Measurements from ENCODE around the gene EHD3. TPM values are rescaled to one million over a fixed set of nuclear protein-coding genes. Genes with fewer than 3 reads are reported as not detected.

Gene EHD3
- total and polyA plus RNA-seq, 2 experiments from 2014 or later, result 12.3 to 17.6 TPM

DNA sequence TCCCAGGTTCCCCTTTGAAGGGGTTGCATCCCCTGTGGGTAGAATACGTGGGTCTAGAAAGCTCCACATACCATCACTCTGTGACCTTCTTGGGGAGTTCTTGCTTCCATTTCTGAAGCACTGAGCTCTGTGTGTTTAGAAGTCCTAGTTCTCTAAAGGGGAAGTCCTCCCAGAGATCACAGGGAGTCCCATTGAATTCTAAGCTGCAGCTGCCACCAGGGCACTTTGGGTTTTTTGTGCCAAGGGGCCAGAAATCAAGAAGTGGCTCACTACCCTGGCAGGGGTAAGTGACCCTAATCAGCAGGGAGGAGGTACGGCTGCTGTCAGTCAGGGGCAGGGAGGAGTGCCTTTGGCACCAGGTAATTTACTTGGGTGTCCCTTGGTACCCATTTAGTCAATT, 70.9 kb downstream of the EHD3 start:
- Histone ChIP-seq H3K4me3 (no peak overlapping the region), H3K4me1 (ENCODE audit: low read depth) (peaks cover 5% of the 10 kb centered on the region), H3K27me3 (no peaks in the 10 kb centered on the region), H3K27ac (no peak overlapping the region), H3K36me3 (no peaks in the 10 kb centered on the region), H3K9me3 (ENCODE audit: low read depth) (no peaks in the 10 kb centered on the region)
- TF ChIP-seq, protein P1, sequence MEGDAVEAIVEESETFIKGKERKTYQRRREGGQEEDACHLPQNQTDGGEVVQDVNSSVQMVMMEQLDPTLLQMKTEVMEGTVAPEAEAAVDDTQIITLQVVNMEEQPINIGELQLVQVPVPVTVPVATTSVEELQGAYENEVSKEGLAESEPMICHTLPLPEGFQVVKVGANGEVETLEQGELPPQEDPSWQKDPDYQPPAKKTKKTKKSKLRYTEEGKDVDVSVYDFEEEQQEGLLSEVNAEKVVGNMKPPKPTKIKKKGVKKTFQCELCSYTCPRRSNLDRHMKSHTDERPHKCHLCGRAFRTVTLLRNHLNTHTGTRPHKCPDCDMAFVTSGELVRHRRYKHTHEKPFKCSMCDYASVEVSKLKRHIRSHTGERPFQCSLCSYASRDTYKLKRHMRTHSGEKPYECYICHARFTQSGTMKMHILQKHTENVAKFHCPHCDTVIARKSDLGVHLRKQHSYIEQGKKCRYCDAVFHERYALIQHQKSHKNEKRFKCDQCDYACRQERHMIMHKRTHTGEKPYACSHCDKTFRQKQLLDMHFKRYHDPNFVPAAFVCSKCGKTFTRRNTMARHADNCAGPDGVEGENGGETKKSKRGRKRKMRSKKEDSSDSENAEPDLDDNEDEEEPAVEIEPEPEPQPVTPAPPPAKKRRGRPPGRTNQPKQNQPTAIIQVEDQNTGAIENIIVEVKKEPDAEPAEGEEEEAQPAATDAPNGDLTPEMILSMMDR (IDR thresholded peaks at IDR 0.05; ENCODE audit: low read depth, low read length), result no peak
- DNase-seq (ENCODE audit: low read depth in 1 of 2, low spot score in 1 of 2), result no peak

DNA sequence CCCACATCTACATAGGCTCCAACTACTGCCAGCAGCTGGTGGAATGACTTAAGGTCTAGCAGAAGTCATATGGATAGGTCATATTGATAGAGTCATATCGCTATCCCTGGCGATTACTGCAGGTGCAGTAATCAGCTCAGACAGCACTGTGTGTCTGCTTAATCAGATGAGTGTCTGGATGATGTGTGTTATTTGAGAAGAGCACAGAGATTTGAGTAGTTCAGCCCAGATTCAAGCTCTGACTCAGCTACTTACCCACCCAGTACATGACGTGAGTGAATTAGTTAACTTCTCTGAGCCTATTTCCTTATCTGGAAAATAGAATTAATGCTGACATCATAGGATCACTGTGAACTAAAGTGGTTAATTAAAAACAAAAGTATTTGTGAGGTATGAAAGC, 78.9 kb downstream of the EHD3 start:
- no peaks in the 10 kb centered on the region for H3K36me3 ChIP-seq
- no peaks in the 10 kb centered on the region for H3K4me1 ChIP-seq (ENCODE audit: low read depth)
- TF ChIP-seq, protein P1 (IDR thresholded peaks at IDR 0.05; ENCODE audit: low read depth, low read length), result no peak
- no peaks in the 10 kb centered on the region for H3K27me3 ChIP-seq
- H3K4me3 ChIP-seq, result no peak overlapping the region
- peak in 1 of 2 donors; percentile 47 for DNase-seq (ENCODE audit: low read depth in 1 of 2, low spot score in 1 of 2)
- no peak overlapping the region for H3K27ac ChIP-seq
- H3K9me3 ChIP-seq (ENCODE audit: low read depth), result no peaks in the 10 kb centered on the region

DNA sequence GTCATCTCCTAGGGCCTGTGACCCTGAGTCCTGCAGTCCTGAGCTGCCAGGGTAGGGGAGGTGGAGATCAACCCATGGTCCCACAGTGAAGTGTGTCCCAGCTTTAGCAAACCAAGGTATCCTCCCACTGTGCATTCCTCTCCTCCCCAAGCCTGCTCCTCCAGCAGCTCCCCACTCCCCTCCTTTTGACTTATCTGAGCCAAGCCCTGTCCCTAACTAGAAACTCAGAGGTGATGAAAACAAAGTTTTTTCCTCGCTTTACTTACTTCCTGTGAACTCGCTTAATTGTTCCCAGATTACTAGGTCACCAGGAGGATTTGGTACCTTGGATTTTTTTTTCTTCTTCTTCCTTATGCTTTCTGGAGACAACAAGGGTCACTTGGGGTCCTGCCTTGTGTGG, 80.8 kb downstream of the EHD3 start:
- DNase-seq (ENCODE audit: low read depth in 1 of 2, low spot score in 1 of 2), result no peak
- TF ChIP-seq, protein P1 (IDR thresholded peaks at IDR 0.05; ENCODE audit: low read depth, low read length), result no peak
- H3K4me3 ChIP-seq, result no peak overlapping the region
- no peaks in the 10 kb centered on the region for H3K36me3 ChIP-seq
- no peaks in the 10 kb centered on the region for H3K4me1 ChIP-seq (ENCODE audit: low read depth)
- H3K27me3 ChIP-seq, result no peaks in the 10 kb centered on the region
- no peak overlapping the region for H3K27ac ChIP-seq
- no peaks in the 10 kb centered on the region for H3K9me3 ChIP-seq (ENCODE audit: low read depth)

DNA sequence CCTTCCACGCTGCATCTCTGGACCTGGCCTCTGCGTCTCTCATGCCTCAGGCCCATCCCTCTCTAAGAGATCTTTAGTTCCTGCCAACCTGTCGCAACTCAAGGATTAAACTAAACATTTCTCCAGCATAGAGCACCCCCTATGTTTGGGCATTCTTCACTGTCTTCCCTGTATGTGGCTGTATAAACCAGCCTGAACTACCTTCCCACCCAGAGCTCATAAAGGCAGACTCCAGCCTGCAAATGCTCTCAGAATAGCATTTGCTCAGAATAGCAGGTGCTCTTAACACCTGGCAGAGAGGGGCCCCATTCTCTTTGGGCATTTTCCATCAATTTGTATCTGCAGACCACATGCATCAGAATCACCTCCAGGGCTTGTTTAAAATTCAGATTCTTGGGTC, 83.4 kb downstream of the EHD3 start:
- H3K36me3 ChIP-seq, result no peaks in the 10 kb centered on the region
- no peak overlapping the region for H3K27ac ChIP-seq
- H3K27me3 ChIP-seq, result no peaks in the 10 kb centered on the region
- no peak overlapping the region for H3K4me3 ChIP-seq
- H3K9me3 ChIP-seq (ENCODE audit: low read depth), result no peaks in the 10 kb centered on the region
- TF ChIP-seq, protein P1 (IDR thresholded peaks at IDR 0.05; ENCODE audit: low read depth, low read length), result no peak
- H3K4me1 ChIP-seq (ENCODE audit: low read depth), result no peaks in the 10 kb centered on the region
- DNase-seq (ENCODE audit: low read depth in 1 of 2, low spot score in 1 of 2), result no peak

DNA sequence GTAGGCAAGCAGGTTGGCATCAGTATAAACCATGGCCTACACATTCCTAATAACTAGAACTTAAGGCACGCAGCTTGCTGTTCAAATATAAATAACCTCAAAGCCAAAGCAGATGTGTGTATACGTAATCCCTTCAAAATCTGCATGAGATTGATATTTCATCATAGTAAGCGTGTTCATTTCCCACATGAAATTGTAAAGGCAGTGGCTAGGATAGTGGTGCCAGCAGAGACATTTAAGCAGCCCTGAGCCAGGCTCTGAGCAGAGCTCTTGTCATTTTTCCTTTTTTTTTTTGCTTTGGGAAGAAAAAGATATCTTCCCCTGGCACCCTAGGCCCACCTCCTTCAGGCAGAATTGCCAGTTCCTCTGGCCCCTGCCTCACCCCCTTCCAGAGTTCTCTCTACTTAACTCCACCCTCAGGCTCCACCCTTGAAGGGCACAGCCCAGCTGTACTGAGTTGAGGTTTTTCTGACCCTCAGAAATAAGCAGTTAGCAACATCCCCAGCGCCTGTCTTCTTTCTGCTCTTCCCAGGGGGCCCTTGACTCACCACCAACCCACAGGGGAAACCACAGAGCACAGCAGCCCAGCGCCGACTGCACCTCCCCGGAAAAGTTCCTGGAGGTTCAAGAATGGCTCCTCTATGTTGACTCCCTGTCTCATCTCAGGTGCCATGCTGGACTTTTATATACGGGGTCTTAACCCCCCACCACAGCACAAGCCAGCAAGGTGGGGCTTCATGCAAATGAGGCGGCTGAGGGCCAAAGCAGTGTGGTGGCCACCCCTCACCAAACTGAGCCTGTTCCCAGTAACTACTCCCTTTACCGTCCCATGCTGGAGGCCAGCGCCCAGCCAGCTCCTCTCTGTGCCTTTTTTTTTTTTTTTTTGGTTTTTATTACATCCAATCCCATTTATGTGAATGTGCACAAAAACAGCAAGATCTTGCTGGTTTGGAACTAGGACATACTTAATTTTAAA, 84.7 kb downstream of the EHD3 start:
- DNase-seq (ENCODE audit: low read depth in 1 of 2, low spot score in 1 of 2), result peak in 1 of 2 donors; percentile 81
- no peaks in the 10 kb centered on the region for H3K27me3 ChIP-seq
- H3K4me1 ChIP-seq (ENCODE audit: low read depth), result no peaks in the 10 kb centered on the region
- H3K36me3 ChIP-seq, result no peaks in the 10 kb centered on the region
- no peak overlapping the region for H3K27ac ChIP-seq
- no peaks in the 10 kb centered on the region for H3K9me3 ChIP-seq (ENCODE audit: low read depth)
- TF ChIP-seq, protein P1 (IDR thresholded peaks at IDR 0.05; ENCODE audit: low read depth, low read length), result no peak
- no peak overlapping the region for H3K4me3 ChIP-seq

Other genes with a start within 250 kb of the EHD3 start
- 1.1 and 1.2 TPM in 2 replicates for gene GALNT14, start 95.7 kb upstream of the EHD3 start, total RNA-seq
- 0.84 TPM in 1 of 2 replicates, not detected in the other for gene GALNT14, start 95.7 kb upstream of the EHD3 start, polyA plus RNA-seq
- 0.21 and 0.39 TPM in 2 replicates for gene CAPN14, start 16.6 kb upstream of the EHD3 start, total RNA-seq
- not detected in 2 replicates for gene CAPN14, start 16.6 kb upstream of the EHD3 start, polyA plus RNA-seq
- gene XDH, start 180.6 kb downstream of the EHD3 start, total RNA-seq, result 0.25 and 0.69 TPM in 2 replicates
- 0.17 and 0.49 TPM in 2 replicates for gene XDH, start 180.6 kb downstream of the EHD3 start, polyA plus RNA-seq